SK-N-MC (cell line): ENCODE data around the gene MTX1.

Experiments
- DNase-seq: peaks from one replicate; pipeline ENCODE4 v3.0.0-alpha.2; 2011; ENCODE audit warnings: low read depth, low spot score
- H3K27ac ChIP-seq: fragments of 200-600 bp; sonication (generic); 2 replicates; pipeline ENCODE4 v1.5.1; 2016; ENCODE audit warnings: mixed run types
- H3K36me3 ChIP-seq: fragments of 200-600 bp; sonication (generic); 2 replicates; pipeline ENCODE4 v1.6.1; 2017; ENCODE audit warnings: antibody characterized with exemption, low read length, mixed read lengths; ENCODE audit not compliant: insufficient read depth
- H3K4me3 ChIP-seq: fragments of 200-600 bp; sonication (generic); 2 replicates; pipeline ENCODE4 v1.5.1; 2016
- H3K9ac ChIP-seq: fragments of 200-600 bp; sonication (generic); 2 replicates; pipeline ENCODE4 v1.8.0; 2017; ENCODE audit warnings: mixed run types, mixed read lengths; ENCODE audit not compliant: insufficient read length
- H3K9me3 ChIP-seq: fragments of 200-600 bp; sonication (generic); 2 replicates; pipeline ENCODE4 v1.6.1; 2017; ENCODE audit warnings: low read depth, mild to moderate bottlenecking, antibody characterized with exemption, low read length, moderate library complexity, mixed read lengths
- EZH2 ChIP-seq: fragments of 200-600 bp; sonication (generic); IDR thresholded peaks from one replicate; pipeline ENCODE4 v1.6.1; 2017; ENCODE audit warnings: antibody characterized with exemption
- FOXP2 ChIP-seq: optimal IDR thresholded peaks from 2 replicates; pipeline ENCODE3; 2011; ENCODE audit warnings: mild to moderate bottlenecking, moderate library complexity; ENCODE audit not compliant: insufficient read depth; ENCODE audit errors: extremely low read length, control extremely low read depth
- POLR2AphosphoS5 ChIP-seq: IDR thresholded peaks from 2 replicates; pipeline ENCODE4 v1.6.1; 2012; ENCODE audit warnings: mild to moderate bottlenecking, low read depth, low read length, borderline replicate concordance

MTX1 gene

GRCh38 chr1:155255243-155256007 is 46.9 kb downstream of the MTX1 start, which contains the start of gene ENTREP3:
TSS of gene ENTREP3 (minus strand) at chr1:155255483. CDS start at chr1:155254877, 606 bp downstream.
- Histone ChIP-seq H3K9ac (peak within 1 kb of the TSS; percentile 75), H3K27ac (peak within 1 kb of the TSS; percentile 80), H3K4me3 (peak within 1 kb of the TSS; percentile 90), H3K9me3 (no peaks in the 10 kb centered on the region), H3K36me3 (peaks cover 15% of the 10 kb centered on the region; the same call in 1 of the 2 replicates)
- DNase-seq = no peak
- no peak for TF ChIP-seq EZH2
- peak; percentile 88 for TF ChIP-seq POLR2AphosphoS5

GRCh38 chr1:155256058-155256852 is 47.8 kb downstream of the MTX1 start:
- TF ChIP-seq POLR2AphosphoS5 (no peak; the same call in 1 of the 2 replicates), EZH2 (no peak), FOXP2 (no peak)
- Histone ChIP-seq H3K4me3 (peak overlapping the region; percentile 90), H3K9me3 (no peaks in the 10 kb centered on the region), H3K36me3 (peaks cover 16% of the 10 kb centered on the region; the same call in 1 of the 2 replicates), H3K27ac (peak overlapping the region; percentile 80), H3K9ac (peak overlapping the region; percentile 75)
- no peak for DNase-seq

GRCh38 chr1:155260276-155260675 is 51.8 kb downstream of the MTX1 start:
- H3K27ac ChIP-seq = no peak overlapping the region
- DNase-seq = no peak
- peaks cover 39% of the 10 kb centered on the region for H3K36me3 ChIP-seq
- no peak overlapping the region for H3K4me3 ChIP-seq
- H3K9ac ChIP-seq = no peak overlapping the region
- H3K9me3 ChIP-seq = no peaks in the 10 kb centered on the region
- TF ChIP-seq POLR2AphosphoS5 (no peak), EZH2 (no peak), FOXP2 (no peak)

- Histone ChIP-seq H3K4me3 (peak overlapping the region; percentile 92), H3K9me3 (no peaks in the 10 kb centered on the region), H3K9ac (peak overlapping the region; percentile 93), H3K36me3 (peaks cover 50% of the 10 kb centered on the region), H3K27ac (peak overlapping the region; percentile 33; the same call in 1 of the 2 replicates)
- DNase-seq = no peak
- TF ChIP-seq FOXP2 (no peak), EZH2 (no peak)
Measured at GRCh38 chr1:155261493-155261851, 53.0 kb downstream of the MTX1 start.

- Histone ChIP-seq H3K9ac (peak within 1 kb of the TSS; percentile 93), H3K4me3 (peak within 1 kb of the TSS; percentile 92), H3K36me3 (peaks cover 55% of the 10 kb centered on the region), H3K9me3 (no peaks in the 10 kb centered on the region), H3K27ac (peak within 1 kb of the TSS; percentile 33; the same call in 1 of the 2 replicates)
- TF ChIP-seq FOXP2 = no peak
- no peak for TF ChIP-seq EZH2
- peak; percentile 98 for TF ChIP-seq POLR2AphosphoS5
- DNase-seq = peak; percentile 81
Measured at GRCh38 chr1:155261852-155262673, 53.6 kb downstream of the MTX1 start, which contains the start of gene SCAMP3. TSS of gene SCAMP3 (minus strand) at chr1:155262360. CDS start at chr1:155262151, 209 bp downstream.

- TF ChIP-seq POLR2AphosphoS5 = no peak
- no peak for TF ChIP-seq EZH2
- no peak for TF ChIP-seq FOXP2
- Histone ChIP-seq H3K9me3 (no peaks in the 10 kb centered on the region), H3K36me3 (peaks cover 61% of the 10 kb centered on the region)
Measured at GRCh38 chr1:155263067-155263466, 54.6 kb downstream of the MTX1 start.

More at GRCh38 chr1:155263067-155263466, 54.6 kb downstream of the MTX1 start:
- Histone ChIP-seq H3K4me3 (no peak overlapping the region), H3K9ac (no peak overlapping the region), H3K27ac (peak overlapping the region; percentile 67; the same call in 1 of the 2 replicates)
- no peak for DNase-seq
